GM23338 (cell line): ENCODE measurements around the gene CDH4. TPM values are rescaled to one million over a fixed set of nuclear protein-coding genes. Genes with fewer than 3 reads are reported as not detected.

Experiments used
- ATAC-seq: fragments of 200-7000 bp; cut with Tn5 transposase; 3 replicates; pipeline ENCODE4 v1.9.1; 2020
- DNase-seq: peaks from one replicate; pipeline ENCODE4 v3.0.0-alpha.2; 2015; ENCODE audit warnings: low spot score
- H2AFZ ChIP-seq: fragments of 200-600 bp; sonication (generic); 2 replicates; pipeline ENCODE4 v1.8.0; 2016; ENCODE audit warnings: antibody characterized with exemption, mild to moderate bottlenecking, moderate library complexity
- H3F3A ChIP-seq: fragments of 200-600 bp; sonication (generic); replicated peaks from 2 replicates; pipeline ENCODE4 v1.8.0; 2017; ENCODE audit warnings: antibody characterized with exemption, mixed run types, low read depth
- H3K27ac ChIP-seq: fragments of 200-600 bp; sonication (generic); 2 replicates; pipeline ENCODE4 v1.6.1; 2016; ENCODE audit warnings: low read depth
- H3K27me3 ChIP-seq: fragments of 200-600 bp; sonication (generic); 2 replicates; pipeline ENCODE4 v1.8.0; 2016; ENCODE audit warnings: mild to moderate bottlenecking, mixed run types, moderate library complexity; ENCODE audit not compliant: insufficient read depth
- H3K36me3 ChIP-seq: fragments of 200-600 bp; sonication (generic); 2 replicates; pipeline ENCODE4 v1.8.0; 2016; ENCODE audit warnings: mild to moderate bottlenecking; ENCODE audit not compliant: insufficient read depth
- H3K4me1 ChIP-seq: fragments of 200-600 bp; sonication (generic); 2 replicates; pipeline ENCODE4 v1.8.0; 2016; ENCODE audit warnings: mild to moderate bottlenecking, moderate library complexity; ENCODE audit not compliant: insufficient read depth
- H3K4me2 ChIP-seq: fragments of 200-600 bp; sonication (generic); 2 replicates; pipeline ENCODE4 v1.7.1; 2017; ENCODE audit warnings: mixed run types
- H3K4me3 ChIP-seq: fragments of 200-600 bp; sonication (generic); 2 replicates; pipeline ENCODE4 v1.6.1; 2016; ENCODE audit warnings: mixed run types
- H3K79me2 ChIP-seq: fragments of 200-600 bp; sonication (generic); replicated peaks from 2 replicates; pipeline ENCODE4 v1.8.0; 2017; ENCODE audit warnings: mild to moderate bottlenecking; ENCODE audit not compliant: insufficient read depth
- H3K9me2 ChIP-seq: fragments of 200-600 bp; sonication (generic); 2 replicates; pipeline ENCODE4 v1.8.0; 2017; ENCODE audit not compliant: insufficient read depth
- H4K20me1 ChIP-seq: fragments of 200-600 bp; sonication (generic); replicated peaks from 2 replicates; pipeline ENCODE4 v1.8.0; 2017; ENCODE audit warnings: mild to moderate bottlenecking; ENCODE audit not compliant: insufficient read depth
- H3K27ac Mint-ChIP-seq: 2 replicates; pipeline ENCODE4 v1.8.0; 2020; ENCODE audit warnings: inconsistent platforms, mild to moderate bottlenecking, moderate library complexity, mixed read lengths
- H3K27me3 Mint-ChIP-seq: 3 replicates; pipeline ENCODE4 v1.8.0; 2022; ENCODE audit warnings: low read depth, mild to moderate bottlenecking, moderate library complexity, mixed read lengths, inconsistent platforms; ENCODE audit not compliant: insufficient read depth, poor library complexity
- H3K36me3 Mint-ChIP-seq: 3 replicates; pipeline ENCODE4 v1.8.0; 2021; ENCODE audit warnings: low read depth, mild to moderate bottlenecking, inconsistent platforms, moderate library complexity, mixed read lengths
- H3K4me1 Mint-ChIP-seq: 3 replicates; pipeline ENCODE4 v1.8.0; 2020; ENCODE audit warnings: mild to moderate bottlenecking, inconsistent platforms, mixed read lengths
- H3K4me3 Mint-ChIP-seq: 3 replicates; pipeline ENCODE4 v1.8.0; 2021; ENCODE audit warnings: moderate library complexity, mild to moderate bottlenecking, inconsistent platforms, mixed read lengths
- H3K9me3 Mint-ChIP-seq: 3 replicates; pipeline ENCODE4 v1.8.0; 2020; ENCODE audit warnings: moderate library complexity, mild to moderate bottlenecking, inconsistent platforms, mixed read lengths
- CREB1 ChIP-seq: fragments of 250-450 bp; sonication (Bioruptor Pico); IDR thresholded peaks from 2 replicates; pipeline ENCODE4 v1.5.0; 2020; ENCODE audit warnings: low read depth, mild to moderate bottlenecking, moderate library complexity
- EZH2 ChIP-seq: fragments of 200-600 bp; sonication (generic); IDR thresholded peaks from one replicate; pipeline ENCODE4 v1.8.0; 2017; ENCODE audit warnings: antibody characterized with exemption, mild to moderate bottlenecking, low read depth; ENCODE audit not compliant: unreplicated experiment
- EZH2phosphoT487 ChIP-seq: fragments of 200-600 bp; sonication (generic); IDR thresholded peaks from one replicate; pipeline ENCODE4 v1.8.1; 2018; ENCODE audit warnings: antibody characterized with exemption; ENCODE audit not compliant: unreplicated experiment
- JUNB ChIP-seq: IDR thresholded peaks from one replicate; pipeline ENCODE4 v1.6.1; 2016; ENCODE audit warnings: antibody characterized with exemption; ENCODE audit not compliant: unreplicated experiment
- NANOG ChIP-seq: IDR thresholded peaks from 2 replicates; pipeline ENCODE4 v1.6.1; 2016; ENCODE audit warnings: antibody characterized with exemption, borderline replicate concordance
- POLR2AphosphoS5 ChIP-seq: IDR thresholded peaks from 2 replicates; pipeline ENCODE4 v1.6.1; 2016; ENCODE audit warnings: antibody characterized with exemption, low read depth
- REST ChIP-seq: IDR thresholded peaks from one replicate; pipeline ENCODE4 v1.6.1; 2018; ENCODE audit warnings: antibody characterized with exemption; ENCODE audit not compliant: unreplicated experiment
- STAT1 ChIP-seq: IDR thresholded peaks from one replicate; pipeline ENCODE4 v1.6.1; 2016; ENCODE audit warnings: antibody characterized with exemption; ENCODE audit not compliant: unreplicated experiment
- ZNF114 ChIP-seq: fragments of 250-450 bp; sonication (Bioruptor Pico); IDR thresholded peaks from 2 replicates; pipeline ENCODE4 v1.5.0; 2020; ENCODE audit warnings: mild to moderate bottlenecking, moderate library complexity
- ZNF331 ChIP-seq: fragments of 250-450 bp; sonication (Bioruptor Pico); IDR thresholded peaks from 2 replicates; pipeline ENCODE4 v1.5.0; 2020; ENCODE audit warnings: low read depth, mild to moderate bottlenecking, moderate library complexity
- ZNF462 ChIP-seq: fragments of 250-450 bp; sonication (Bioruptor Pico); IDR thresholded peaks from 2 replicates; pipeline ENCODE4 v1.5.0; 2020; ENCODE audit warnings: mild to moderate bottlenecking, moderate library complexity
- polyA plus RNA-seq: library from polyadenylated mRNA; unstranded; fragments of >200 nt; fragmentation: Nextera tagmentation; extraction: Ambion mirVana; gene quantifications from 2 replicates; pipeline ENCODE4 v1.2.1, GENCODE V29; 2016
- total RNA-seq: library from RNA; depleted of rRNA; stranded (reverse); fragments of >200 nt; shearing (Covaris generic); gene quantifications from 2 replicates; pipeline ENCODE4 v1.2.3, GENCODE V29; 2014
- TF ChIP-seq, protein P1 (sequence below), 2 experiments: fragments of 200-600 bp in 1 of 2; sonication (generic) in 1 of 2; conservative IDR thresholded peaks; 2 replicates each; pipeline versions ENCODE4 v1.5.1 to v1.6.1; 2016 to 2017; ENCODE audit warnings: antibody characterized with exemption in 2 of 2, low read depth in 2 of 2, mild to moderate bottlenecking in 2 of 2, moderate library complexity in 1 of 2
- TF ChIP-seq, protein P2 (sequence below): IDR thresholded peaks from 2 replicates; pipeline ENCODE4 v1.6.1; 2016; ENCODE audit warnings: antibody characterized with exemption

CDH4 gene
- total and polyA plus RNA-seq, 2 experiments from 2014 or later, result 1.2 to 4.2 TPM

DNA sequence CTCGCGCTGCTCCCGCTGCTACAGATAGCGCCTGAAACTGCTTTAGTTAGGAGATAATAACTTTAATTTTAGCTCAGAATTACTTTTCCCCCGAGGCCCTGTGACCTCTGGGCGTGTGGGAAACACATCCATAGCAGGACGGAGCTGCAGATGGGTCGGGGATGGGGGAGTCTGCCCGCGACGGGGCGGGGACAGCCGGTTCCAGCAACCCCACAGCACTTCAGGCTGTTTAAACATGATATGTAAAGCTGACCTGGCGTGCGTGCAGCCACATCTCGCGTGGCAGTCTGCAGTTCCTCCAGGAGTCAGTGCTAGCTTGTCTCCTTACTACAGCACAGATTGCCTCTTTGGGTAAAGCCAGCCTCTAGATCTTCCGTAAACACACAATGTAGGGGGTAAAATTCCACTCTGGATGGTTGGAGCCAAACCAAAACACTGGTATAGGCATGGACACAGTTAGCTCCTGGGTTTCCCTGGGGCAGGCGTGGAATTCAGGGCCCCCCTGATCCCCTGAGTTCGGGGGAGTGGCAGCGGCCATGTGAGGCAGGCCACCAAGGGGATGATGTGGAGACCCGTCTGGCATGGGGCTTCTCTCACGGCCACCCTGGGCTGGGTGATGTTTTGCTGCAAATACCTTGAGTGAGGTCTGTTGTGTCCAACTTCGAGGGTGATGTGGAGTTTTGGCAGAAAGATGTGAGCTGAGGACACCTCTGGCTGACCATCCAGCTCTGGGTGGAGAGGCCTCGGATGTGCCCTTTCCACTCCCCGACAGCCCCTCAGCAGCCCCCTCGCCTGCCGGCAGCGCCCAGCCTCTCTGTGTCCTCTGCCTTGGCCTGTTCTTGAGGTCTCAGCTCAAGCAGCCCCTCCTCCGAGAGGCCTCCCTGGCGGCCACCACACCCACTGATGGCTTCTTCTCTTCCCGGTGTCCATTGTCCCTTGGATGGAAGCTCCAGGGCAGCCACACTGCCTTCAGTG is 599.2 kb downstream of the CDH4 start:
- no peak overlapping the region for H3K27ac Mint-ChIP-seq
- TF ChIP-seq REST (no peak), STAT1 (no peak), POLR2AphosphoS5 (no peak), JUNB (no peak), EZH2phosphoT487 (no peak), ZNF462 (CRISPR knock-in tag) (no peak), ZNF331 (CRISPR knock-in tag) (no peak), CREB1 (no peak), NANOG (no peak), EZH2 (no peak), ZNF114 (no peak)
- TF ChIP-seq, protein P1, sequence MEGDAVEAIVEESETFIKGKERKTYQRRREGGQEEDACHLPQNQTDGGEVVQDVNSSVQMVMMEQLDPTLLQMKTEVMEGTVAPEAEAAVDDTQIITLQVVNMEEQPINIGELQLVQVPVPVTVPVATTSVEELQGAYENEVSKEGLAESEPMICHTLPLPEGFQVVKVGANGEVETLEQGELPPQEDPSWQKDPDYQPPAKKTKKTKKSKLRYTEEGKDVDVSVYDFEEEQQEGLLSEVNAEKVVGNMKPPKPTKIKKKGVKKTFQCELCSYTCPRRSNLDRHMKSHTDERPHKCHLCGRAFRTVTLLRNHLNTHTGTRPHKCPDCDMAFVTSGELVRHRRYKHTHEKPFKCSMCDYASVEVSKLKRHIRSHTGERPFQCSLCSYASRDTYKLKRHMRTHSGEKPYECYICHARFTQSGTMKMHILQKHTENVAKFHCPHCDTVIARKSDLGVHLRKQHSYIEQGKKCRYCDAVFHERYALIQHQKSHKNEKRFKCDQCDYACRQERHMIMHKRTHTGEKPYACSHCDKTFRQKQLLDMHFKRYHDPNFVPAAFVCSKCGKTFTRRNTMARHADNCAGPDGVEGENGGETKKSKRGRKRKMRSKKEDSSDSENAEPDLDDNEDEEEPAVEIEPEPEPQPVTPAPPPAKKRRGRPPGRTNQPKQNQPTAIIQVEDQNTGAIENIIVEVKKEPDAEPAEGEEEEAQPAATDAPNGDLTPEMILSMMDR (conservative IDR thresholded peaks at IDR 0.05; ENCODE audit: low read depth in 2 of 2), result no peak
- TF ChIP-seq, protein P2, sequence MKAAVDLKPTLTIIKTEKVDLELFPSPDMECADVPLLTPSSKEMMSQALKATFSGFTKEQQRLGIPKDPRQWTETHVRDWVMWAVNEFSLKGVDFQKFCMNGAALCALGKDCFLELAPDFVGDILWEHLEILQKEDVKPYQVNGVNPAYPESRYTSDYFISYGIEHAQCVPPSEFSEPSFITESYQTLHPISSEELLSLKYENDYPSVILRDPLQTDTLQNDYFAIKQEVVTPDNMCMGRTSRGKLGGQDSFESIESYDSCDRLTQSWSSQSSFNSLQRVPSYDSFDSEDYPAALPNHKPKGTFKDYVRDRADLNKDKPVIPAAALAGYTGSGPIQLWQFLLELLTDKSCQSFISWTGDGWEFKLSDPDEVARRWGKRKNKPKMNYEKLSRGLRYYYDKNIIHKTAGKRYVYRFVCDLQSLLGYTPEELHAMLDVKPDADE, result no peak
- ATAC-seq, result no peak
- no peaks in the 10 kb centered on the region for H4K20me1 ChIP-seq
- peaks cover 6% of the 10 kb centered on the region for H3K27me3 Mint-ChIP-seq
- H3K4me2 ChIP-seq, result no peak overlapping the region
- no peaks in the 10 kb centered on the region for H3K9me2 ChIP-seq
- 0 out of 3 replicates have a peak, but pooled peaks cover 6% of the 10 kb centered on the region for H3K36me3 Mint-ChIP-seq
- no peaks in the 10 kb centered on the region for H3K79me2 ChIP-seq
- no peaks in the 10 kb centered on the region for H3K4me1 Mint-ChIP-seq
- no peak for DNase-seq
- H3F3A ChIP-seq, result no peaks in the 10 kb centered on the region
- no peak overlapping the region for H3K27ac ChIP-seq
- no peak overlapping the region for H3K4me3 ChIP-seq
- no peak overlapping the region for H2AFZ ChIP-seq
- H3K4me1 ChIP-seq, result no peaks in the 10 kb centered on the region
- H3K36me3 ChIP-seq, result no peaks in the 10 kb centered on the region
- no peaks in the 10 kb centered on the region for H3K27me3 ChIP-seq
- H3K9me3 Mint-ChIP-seq, result peaks cover 10% of the 10 kb centered on the region; the same call in 2 of the 3 replicates
- H3K4me3 Mint-ChIP-seq, result no peak overlapping the region
